Measurements from ENCODE around the gene PLS3.

PLS3 gene

GRCh38 chrX:115560978-115561604 lies at the start of gene PLS3:
PLS3 (plus strand) TSS chrX:115561174; CDS start chrX:115610251, 49,077 bp downstream.
- DNase-seq, result peak; percentile 19

GRCh38 chrX:115518113-115518512 lies 42.9 kb upstream of the PLS3 start:
- DNase-seq, result no peak

GRCh38 chrX:115521741-115522140 lies 39.2 kb upstream of the PLS3 start:
- DNase-seq, result no peak

GRCh38 chrX:115522952-115523351 lies 38.0 kb upstream of the PLS3 start:
- no peak for DNase-seq

- peak; percentile 87 for DNase-seq
Observed at GRCh38 chrX:115525486-115525885, 35.5 kb upstream of the PLS3 start.

GRCh38 chrX:115531818-115532403 lies 29.1 kb upstream of the PLS3 start:
- no peak for DNase-seq

GRCh38 chrX:115533485-115533884 lies 27.5 kb upstream of the PLS3 start:
- no peak for DNase-seq

GRCh38 chrX:115534383-115534782 lies 26.6 kb upstream of the PLS3 start:
- DNase-seq, result no peak

GRCh38 chrX:115535421-115535820 lies 25.6 kb upstream of the PLS3 start:
- peak; percentile 35 for DNase-seq

- no peak for DNase-seq
Observed at GRCh38 chrX:115535844-115536243, 25.1 kb upstream of the PLS3 start.

- no peak for DNase-seq
Observed at GRCh38 chrX:115539841-115540240, 21.1 kb upstream of the PLS3 start.

- peak; percentile 73 for DNase-seq
Observed at GRCh38 chrX:115541045-115541444, 19.9 kb upstream of the PLS3 start.

- no peak for DNase-seq
Observed at GRCh38 chrX:115547448-115547847, 13.5 kb upstream of the PLS3 start.

GRCh38 chrX:115549008-115549407 lies 12.0 kb upstream of the PLS3 start:
- no peak for DNase-seq

- no peak for DNase-seq
Observed at GRCh38 chrX:115553171-115553570, 7.8 kb upstream of the PLS3 start.

GRCh38 chrX:115559672-115560071 lies 1.3 kb upstream of the PLS3 start:
- DNase-seq, result no peak

- no peak for DNase-seq
Observed at GRCh38 chrX:115560211-115560977, 580 bp upstream of the PLS3 start.

- peak; percentile 30 for DNase-seq
Observed at GRCh38 chrX:115561605-115562479, 868 bp downstream of the PLS3 start.

GRCh38 chrX:115562480-115562847 lies 1.5 kb downstream of the PLS3 start:
- peak; percentile 61 for DNase-seq

GRCh38 chrX:115563633-115564162 lies 2.7 kb downstream of the PLS3 start:
- DNase-seq, result no peak

GRCh38 chrX:115564243-115564642 lies 3.3 kb downstream of the PLS3 start:
- no peak for DNase-seq

GRCh38 chrX:115565888-115566287 lies 4.9 kb downstream of the PLS3 start:
- no peak for DNase-seq

GRCh38 chrX:115571712-115572111 lies 10.7 kb downstream of the PLS3 start:
- DNase-seq, result no peak
